Lung (tissue), 12 donors: ENCODE results near the gene TCHHL1. TPM values are rescaled to one million over a fixed set of nuclear protein-coding genes. Genes with fewer than 3 reads are reported as not detected.

Source experiments
- ATAC-seq: fragments of 200-7000 bp; cut with Tn5 transposase; one replicate; pipeline ENCODE4 v1.9.1; 2020; ENCODE audit warnings: moderate number of reproducible peaks; ENCODE audit not compliant: insufficient read depth, low FRiP score
- DNase-seq, 3 donors: peaks; one replicate each; pipeline ENCODE4 v3.0.0-alpha.2; 2013 to 2017
- H3K27ac ChIP-seq, 2 donors: one replicate each; pipeline ENCODE4 v1.5.1; 2013; ENCODE audit warnings: mild to moderate bottlenecking in 2 of 2, moderate library complexity in 2 of 2, control low read depth in 1 of 2, inconsistent platforms in 1 of 2, low read depth in 1 of 2, low read length in 1 of 2
- H3K27me3 ChIP-seq, 3 donors: one replicate each; pipeline ENCODE4 v1.5.1; 2013; ENCODE audit warnings: low read length in 2 of 3; ENCODE audit not compliant: control insufficient read depth in 3 of 3, insufficient read depth in 3 of 3
- H3K36me3 ChIP-seq, 4 donors: one replicate each; pipeline ENCODE4 v1.5.1; 2013; ENCODE audit warnings: low read length in 4 of 4, mild to moderate bottlenecking in 1 of 4, moderate library complexity in 1 of 4; ENCODE audit not compliant: control insufficient read depth in 4 of 4, insufficient read depth in 4 of 4
- H3K4me1 ChIP-seq, 5 donors: one replicate each; pipeline ENCODE4 v1.5.1; 2013; ENCODE audit warnings: low read length in 5 of 5, mild to moderate bottlenecking in 2 of 5, moderate library complexity in 1 of 5; ENCODE audit not compliant: control insufficient read depth in 5 of 5, insufficient read depth in 5 of 5
- H3K4me3 ChIP-seq: one replicate; pipeline ENCODE4 v1.5.1; 2013; ENCODE audit warnings: mild to moderate bottlenecking, control low read depth, moderate library complexity
- H3K9ac ChIP-seq, 2 donors: one replicate each; pipeline ENCODE4 v1.5.1; 2013; ENCODE audit warnings: low read length in 2 of 2, control low read depth in 1 of 2; ENCODE audit not compliant: insufficient read depth in 1 of 2
- H3K9me3 ChIP-seq, 4 donors: one replicate each; pipeline ENCODE4 v1.5.1; 2013; ENCODE audit warnings: low read length in 3 of 4, mild to moderate bottlenecking in 1 of 4, moderate library complexity in 1 of 4; ENCODE audit not compliant: control insufficient read depth in 4 of 4, insufficient read depth in 3 of 4
- WGBS, 2 donors: extraction: QIAGEN DNeasy Blood & Tissue Kit; methylation state at CpG; one replicate each; pipeline ENCODE4 v1.1.7; 2013; 5-methylcytosine and 5-hydroxymethylcytosine counted together
- polyA plus RNA-seq, 2 donors: library from polyadenylated mRNA; stranded (reverse); fragments of 200-250 nt; gene quantifications; one replicate each; pipeline ENCODE4 v1.2.1, GENCODE V29; 2013
- total RNA-seq, 2 donors: library from RNA; depleted of rRNA in 1 of 2; stranded (reverse); fragments of >200 nt in 1 of 2; gene quantifications; one replicate each; pipeline ENCODE4 v1.2.1, GENCODE V29; 2014 to 2021
- TF ChIP-seq, protein P1 (sequence below): IDR thresholded peaks from 2 replicates; pipeline ENCODE4 v1.5.1; 2012; ENCODE audit warnings: mild to moderate bottlenecking; ENCODE audit errors: control extremely low read depth, extremely low read depth
- donor health status: control.
- donor health status: control.
- donor health status: Bipolar disorder and iron deficiency.
- donor health status: healthy.
- donor health status: DM: yes; HTN: yes; CAD: no.

The TCHHL1 gene
- total and polyA plus RNA-seq, 4 donors: not detected

DNA sequence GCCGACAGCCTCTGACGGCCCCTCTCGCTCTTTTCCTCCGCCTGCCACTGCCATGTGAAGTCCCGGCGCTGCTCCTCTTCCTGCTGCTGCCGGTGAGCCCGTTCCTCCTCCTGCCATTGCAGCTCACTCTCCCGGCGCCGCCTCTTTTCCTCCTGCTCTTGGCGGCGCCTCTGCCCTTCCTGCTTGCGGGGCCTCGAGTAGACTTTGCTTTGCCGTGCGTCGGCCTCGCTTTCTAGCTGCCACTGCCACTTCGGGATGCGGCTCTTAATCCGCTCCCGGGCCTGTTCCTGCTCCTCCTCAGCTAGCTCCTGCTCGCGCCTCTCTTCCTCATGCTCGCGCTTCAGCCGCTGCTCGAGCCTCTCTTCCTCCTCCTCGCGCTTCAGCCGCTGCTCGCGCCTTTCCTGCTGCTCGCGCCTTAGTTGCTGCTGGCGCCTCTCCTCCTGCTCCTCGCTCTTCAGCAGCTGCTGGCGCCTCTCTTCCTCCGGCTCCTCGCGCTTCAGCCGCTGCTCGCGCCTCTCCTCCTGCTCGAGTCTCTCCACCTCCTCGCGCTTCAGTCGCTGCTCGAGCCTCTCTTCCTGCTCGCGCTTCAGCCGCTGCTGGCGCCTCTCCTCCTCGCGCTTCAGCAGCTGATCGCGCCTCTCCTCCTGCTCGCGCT is 22.1 kb upstream of the TCHHL1 start:
- peaks cover 0 to 43% (median 7%) of the 10 kb centered on the region in 5 donors for H3K4me1 ChIP-seq

DNA sequence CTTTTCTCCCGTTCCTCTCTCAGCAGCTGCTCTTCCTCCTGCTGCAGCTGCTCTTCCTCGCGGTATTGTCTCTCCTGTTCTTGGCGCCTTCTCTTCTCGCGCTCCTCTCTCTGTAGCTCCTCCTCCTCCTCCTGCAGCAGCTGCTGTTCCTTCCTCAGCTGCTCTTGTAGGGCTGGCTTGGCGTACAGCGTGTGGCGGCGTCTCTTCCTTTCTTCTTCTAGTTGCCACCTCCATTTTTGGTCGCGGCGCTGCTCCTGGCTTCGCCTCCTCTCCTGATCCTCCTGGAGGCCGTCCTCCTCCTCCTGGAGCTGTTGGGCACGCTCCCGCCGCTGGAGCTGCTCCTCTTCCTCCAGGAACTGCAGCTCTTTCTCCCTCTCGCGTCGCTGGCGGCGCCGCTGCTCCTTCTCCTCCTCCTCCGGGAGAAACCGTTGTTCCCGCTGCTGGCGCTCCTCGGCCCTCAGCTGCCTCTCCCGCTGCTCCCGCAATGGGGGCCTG is 21.5 kb upstream of the TCHHL1 start:
- H3K27me3 ChIP-seq: peaks cover 4 to 92% (median 85%) of the 10 kb centered on the region in 3 donors
- no peak overlapping the region for H3K27ac ChIP-seq
- H3K9ac ChIP-seq: no peak overlapping the region
- peaks cover 0 to 43% (median 7%) of the 10 kb centered on the region in 5 donors for H3K4me1 ChIP-seq
- DNase-seq (peak; percentile 27 to 39 (median 34)), ATAC-seq (no peak)
- WGBS, 2 donors: 1 to 2% methylated on average over 31 of the region's 31 CpGs
- no peaks in the 10 kb centered on the region for H3K36me3 ChIP-seq
- TF ChIP-seq, protein P1, sequence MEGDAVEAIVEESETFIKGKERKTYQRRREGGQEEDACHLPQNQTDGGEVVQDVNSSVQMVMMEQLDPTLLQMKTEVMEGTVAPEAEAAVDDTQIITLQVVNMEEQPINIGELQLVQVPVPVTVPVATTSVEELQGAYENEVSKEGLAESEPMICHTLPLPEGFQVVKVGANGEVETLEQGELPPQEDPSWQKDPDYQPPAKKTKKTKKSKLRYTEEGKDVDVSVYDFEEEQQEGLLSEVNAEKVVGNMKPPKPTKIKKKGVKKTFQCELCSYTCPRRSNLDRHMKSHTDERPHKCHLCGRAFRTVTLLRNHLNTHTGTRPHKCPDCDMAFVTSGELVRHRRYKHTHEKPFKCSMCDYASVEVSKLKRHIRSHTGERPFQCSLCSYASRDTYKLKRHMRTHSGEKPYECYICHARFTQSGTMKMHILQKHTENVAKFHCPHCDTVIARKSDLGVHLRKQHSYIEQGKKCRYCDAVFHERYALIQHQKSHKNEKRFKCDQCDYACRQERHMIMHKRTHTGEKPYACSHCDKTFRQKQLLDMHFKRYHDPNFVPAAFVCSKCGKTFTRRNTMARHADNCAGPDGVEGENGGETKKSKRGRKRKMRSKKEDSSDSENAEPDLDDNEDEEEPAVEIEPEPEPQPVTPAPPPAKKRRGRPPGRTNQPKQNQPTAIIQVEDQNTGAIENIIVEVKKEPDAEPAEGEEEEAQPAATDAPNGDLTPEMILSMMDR: no peak
- H3K4me3 ChIP-seq: peak overlapping the region; percentile 28
- H3K9me3 ChIP-seq: peaks cover 0 to 36% (median 3%) of the 10 kb centered on the region in 4 donors

More for the DNA sequence above, 22.1 kb upstream of the TCHHL1 start:
- ATAC-seq: peak; percentile 45
- TF ChIP-seq, protein P1: no peak
- H3K27ac ChIP-seq: no peak overlapping the region
- peaks cover 4 to 92% (median 83%) of the 10 kb centered on the region in 3 donors for H3K27me3 ChIP-seq
- peak overlapping the region; percentile 28 for H3K4me3 ChIP-seq
- 1% methylated on average over 60 of the region's 60 CpGs for WGBS, 2 donors
- peak; percentile 40 to 52 (median 46) for DNase-seq
- peaks cover 0 to 36% (median 3%) of the 10 kb centered on the region in 4 donors for H3K9me3 ChIP-seq
- no peak overlapping the region for H3K9ac ChIP-seq
- no peaks in the 10 kb centered on the region for H3K36me3 ChIP-seq

GRCh38 chr1:152109998-152110294 is 21.1 kb upstream of the TCHHL1 start:
- no peak for ATAC-seq

More at GRCh38 chr1:152109998-152110294, 21.1 kb upstream of the TCHHL1 start:
- Histone ChIP-seq H3K4me1 (peaks cover 0 to 43% (median 7%) of the 10 kb centered on the region in 5 donors), H3K27me3 (peaks cover 6 to 92% (median 84%) of the 10 kb centered on the region in 3 donors), H3K27ac (no peak overlapping the region), H3K36me3 (no peaks in the 10 kb centered on the region), H3K4me3 (no peak overlapping the region), H3K9me3 (peaks cover 0 to 36% (median 3%) of the 10 kb centered on the region in 4 donors), H3K9ac (no peak overlapping the region)
- 6 to 7% methylated on average over 15 of the region's 15 CpGs for WGBS, 2 donors
- peak; percentile 2 to 16 (median 12) for DNase-seq
- TF ChIP-seq, protein P1: no peak
